Effector memory CD8-positive, alpha-beta T cell (primary cell): ENCODE measurements around the gene ALX4.

ENCODE experiments used
- ATAC-seq: fragments of 150-1000 bp; cut with Tn5 transposase; replicated peaks from 2 replicates; pipeline ENCODE4 v1.10.0; 2021; ENCODE audit warnings: mild to moderate bottlenecking, moderate library complexity
- DNase-seq, 3 experiments: peaks; one replicate each; pipeline ENCODE4 v3.0.0; 2021
- H3K27ac Mint-ChIP-seq, 2 donors: one replicate each; pipeline ENCODE4 v1.8.0; 2022; ENCODE audit warnings: mild to moderate bottlenecking in 2 of 2, mixed read lengths in 2 of 2, moderate library complexity in 2 of 2
- H3K27me3 Mint-ChIP-seq, 2 donors: one replicate each; pipeline ENCODE4 v1.8.0; 2022; ENCODE audit warnings: mixed read lengths in 2 of 2
- H3K36me3 Mint-ChIP-seq: one replicate; pipeline ENCODE4 v1.8.0; 2022; ENCODE audit warnings: mild to moderate bottlenecking, moderate library complexity, mixed read lengths; ENCODE audit not compliant: insufficient read depth
- H3K4me1 Mint-ChIP-seq, 2 donors: one replicate each; pipeline ENCODE4 v1.8.0; 2022; ENCODE audit warnings: low read depth in 2 of 2, mixed read lengths in 2 of 2
- H3K4me3 Mint-ChIP-seq, 2 donors: one replicate each; pipeline ENCODE4 v1.8.0; 2022; ENCODE audit warnings: mild to moderate bottlenecking in 2 of 2, mixed read lengths in 2 of 2, moderate library complexity in 2 of 2
- H3K9me3 Mint-ChIP-seq, 2 donors: one replicate each; pipeline ENCODE4 v1.8.0; 2022; ENCODE audit warnings: mixed read lengths in 2 of 2
- total RNA-seq, 9 experiments: gene quantifications; one replicate each; lab custom pipeline; 2026; lab: John Stamatoyannopoulos, UW

Gene ALX4
- 0 to 0.60 (median 0) reads per million in 9 experiments for total RNA-seq

- DNase-seq (no peak), ATAC-seq (peak; percentile 10)
- Mint-ChIP-seq H3K36me3 (peaks cover 2% of the 10 kb centered on the region), H3K9me3 (no peaks in the 10 kb centered on the region), H3K27me3 (peaks cover 82 to 100% of the 10 kb centered on the region in 2 donors), H3K4me3 (peak within 1 kb of the TSS; percentile 18 to 59), H3K4me1 (peaks cover 16 to 26% of the 10 kb centered on the region in 2 donors), H3K27ac (no peak within 1 kb of the TSS)
These were observed at the start of gene ALX4 for GRCh38 chr11:44309478-44310205. TSS of gene ALX4 (minus strand) at chr11:44310139. CDS start at chr11:44310062, 77 bp downstream.

- DNase-seq (no peak), ATAC-seq (no peak)
- Mint-ChIP-seq H3K36me3 (no peaks in the 10 kb centered on the region), H3K27me3 (peaks cover 40 to 68% of the 10 kb centered on the region in 2 donors), H3K27ac (no peak overlapping the region), H3K4me3 (no peak overlapping the region), H3K4me1 (no peaks in the 10 kb centered on the region), H3K9me3 (no peaks in the 10 kb centered on the region)
These were observed 49.2 kb upstream of the ALX4 start for GRCh38 chr11:44359162-44359561.

GRCh38 chr11:44358713-44359112, 48.8 kb upstream of the ALX4 start:
- Mint-ChIP-seq H3K4me1 (no peaks in the 10 kb centered on the region), H3K9me3 (no peaks in the 10 kb centered on the region), H3K36me3 (no peaks in the 10 kb centered on the region), H3K27me3 (peaks cover 35 to 66% of the 10 kb centered on the region in 2 donors), H3K4me3 (no peak overlapping the region), H3K27ac (no peak overlapping the region)
- no peak for DNase-seq
- no peak for ATAC-seq

- H3K4me1 Mint-ChIP-seq = no peaks in the 10 kb centered on the region
- H3K36me3 Mint-ChIP-seq = no peaks in the 10 kb centered on the region
- ATAC-seq (no peak), DNase-seq (no peak)
- no peak overlapping the region for H3K27ac Mint-ChIP-seq
- H3K4me3 Mint-ChIP-seq = no peak overlapping the region
- no peaks in the 10 kb centered on the region for H3K9me3 Mint-ChIP-seq
- peaks cover 32 to 62% of the 10 kb centered on the region in 2 donors for H3K27me3 Mint-ChIP-seq
These were observed 47.8 kb upstream of the ALX4 start for GRCh38 chr11:44357711-44358110.

GRCh38 chr11:44356351-44356750, 46.4 kb upstream of the ALX4 start:
- Mint-ChIP-seq H3K36me3 (no peaks in the 10 kb centered on the region), H3K4me1 (no peaks in the 10 kb centered on the region), H3K27ac (no peak overlapping the region), H3K4me3 (no peak overlapping the region), H3K9me3 (no peaks in the 10 kb centered on the region), H3K27me3 (peaks cover 43 to 69% of the 10 kb centered on the region in 2 donors)
- DNase-seq = no peak
- no peak for ATAC-seq

GRCh38 chr11:44351898-44352498, 42.1 kb upstream of the ALX4 start:
- Mint-ChIP-seq H3K36me3 (no peaks in the 10 kb centered on the region), H3K4me1 (no peaks in the 10 kb centered on the region), H3K9me3 (no peaks in the 10 kb centered on the region), H3K27me3 (peaks cover 52 to 91% of the 10 kb centered on the region in 2 donors), H3K27ac (no peak overlapping the region), H3K4me3 (no peak overlapping the region)
- ATAC-seq = no peak
- no peak for DNase-seq

- DNase-seq (no peak), ATAC-seq (no peak)
- Mint-ChIP-seq H3K27me3 (peaks cover 54 to 91% of the 10 kb centered on the region in 2 donors), H3K4me3 (no peak overlapping the region), H3K9me3 (no peaks in the 10 kb centered on the region), H3K27ac (no peak overlapping the region), H3K36me3 (no peaks in the 10 kb centered on the region), H3K4me1 (no peaks in the 10 kb centered on the region)
These were observed 41.2 kb upstream of the ALX4 start for GRCh38 chr11:44351006-44351660.

GRCh38 chr11:44349328-44349727, 39.4 kb upstream of the ALX4 start:
- H3K4me1 Mint-ChIP-seq = no peaks in the 10 kb centered on the region
- H3K9me3 Mint-ChIP-seq = no peaks in the 10 kb centered on the region
- ATAC-seq (no peak), DNase-seq (no peak)
- peaks cover 44 to 86% of the 10 kb centered on the region in 2 donors for H3K27me3 Mint-ChIP-seq
- no peak overlapping the region for H3K27ac Mint-ChIP-seq
- no peak overlapping the region for H3K4me3 Mint-ChIP-seq
- no peaks in the 10 kb centered on the region for H3K36me3 Mint-ChIP-seq

- no peak for ATAC-seq
These were observed 38.8 kb upstream of the ALX4 start for GRCh38 chr11:44348721-44349120.

GRCh38 chr11:44348114-44348513, 38.2 kb upstream of the ALX4 start:
- Mint-ChIP-seq H3K27me3 (peaks cover 44 to 93% of the 10 kb centered on the region in 2 donors), H3K36me3 (no peaks in the 10 kb centered on the region), H3K4me3 (no peak overlapping the region), H3K27ac (no peak overlapping the region), H3K4me1 (no peaks in the 10 kb centered on the region), H3K9me3 (no peaks in the 10 kb centered on the region)
- no peak for DNase-seq
- ATAC-seq = no peak

More at GRCh38 chr11:44348721-44349120, 38.8 kb upstream of the ALX4 start:
- Mint-ChIP-seq H3K36me3 (no peaks in the 10 kb centered on the region), H3K27me3 (peaks cover 44 to 89% of the 10 kb centered on the region in 2 donors), H3K4me3 (no peak overlapping the region), H3K4me1 (no peaks in the 10 kb centered on the region), H3K9me3 (no peaks in the 10 kb centered on the region), H3K27ac (no peak overlapping the region)
- no peak for DNase-seq

- ATAC-seq = no peak
- H3K4me1 Mint-ChIP-seq = no peaks in the 10 kb centered on the region
- DNase-seq = no peak
- no peak overlapping the region for H3K27ac Mint-ChIP-seq
- H3K27me3 Mint-ChIP-seq = peaks cover 44 to 89% of the 10 kb centered on the region in 2 donors
- H3K9me3 Mint-ChIP-seq = no peaks in the 10 kb centered on the region
- H3K36me3 Mint-ChIP-seq = no peaks in the 10 kb centered on the region
- no peak overlapping the region for H3K4me3 Mint-ChIP-seq
These were observed 37.6 kb upstream of the ALX4 start for GRCh38 chr11:44347538-44347937.

GRCh38 chr11:44346983-44347382, 37.0 kb upstream of the ALX4 start:
- Mint-ChIP-seq H3K27me3 (peaks cover 40 to 83% of the 10 kb centered on the region in 2 donors), H3K36me3 (no peaks in the 10 kb centered on the region), H3K27ac (no peak overlapping the region), H3K4me3 (no peak overlapping the region), H3K4me1 (no peaks in the 10 kb centered on the region), H3K9me3 (no peaks in the 10 kb centered on the region)
- DNase-seq = no peak
- no peak for ATAC-seq

GRCh38 chr11:44345781-44346180, 35.8 kb upstream of the ALX4 start:
- H3K4me1 Mint-ChIP-seq = no peaks in the 10 kb centered on the region
- H3K9me3 Mint-ChIP-seq = no peaks in the 10 kb centered on the region
- H3K27ac Mint-ChIP-seq = no peak overlapping the region
- ATAC-seq = no peak
- no peaks in the 10 kb centered on the region for H3K36me3 Mint-ChIP-seq
- no peak overlapping the region for H3K4me3 Mint-ChIP-seq
- peaks cover 28 to 78% of the 10 kb centered on the region in 2 donors for H3K27me3 Mint-ChIP-seq
- no peak for DNase-seq

GRCh38 chr11:44344921-44345320, 35.0 kb upstream of the ALX4 start:
- Mint-ChIP-seq H3K4me3 (no peak overlapping the region), H3K27ac (no peak overlapping the region), H3K4me1 (no peaks in the 10 kb centered on the region), H3K27me3 (peaks cover 22 to 78% of the 10 kb centered on the region in 2 donors), H3K36me3 (no peaks in the 10 kb centered on the region), H3K9me3 (no peaks in the 10 kb centered on the region)
- DNase-seq (no peak), ATAC-seq (no peak)
